Keratinocyte (primary cell): Measurements from ENCODE around the gene ATRNL1.

ENCODE experiments used
- EZH2 ChIP-seq: IDR thresholded peaks from one replicate; pipeline ENCODE4 v1.6.1; 2012; ENCODE audit warnings: inconsistent platforms, mild to moderate bottlenecking, low read length, moderate library complexity
- TF ChIP-seq, protein P1 (sequence below), 3 experiments: IDR thresholded peaks in 1 of 3; conservative IDR thresholded peaks in 1 of 3; optimal IDR thresholded peaks in 1 of 3; 2 replicates in 2 of 3; 3 replicates in 1 of 3; pipeline versions ENCODE3 to v1.5.1; 2011; ENCODE audit warnings: low read length in 3 of 3, mild to moderate bottlenecking in 3 of 3, moderate library complexity in 2 of 3, control low read depth in 1 of 3, inconsistent platforms in 1 of 3; ENCODE audit not compliant: insufficient read depth in 2 of 3; ENCODE audit errors: extremely low read depth in 1 of 3

DNA sequence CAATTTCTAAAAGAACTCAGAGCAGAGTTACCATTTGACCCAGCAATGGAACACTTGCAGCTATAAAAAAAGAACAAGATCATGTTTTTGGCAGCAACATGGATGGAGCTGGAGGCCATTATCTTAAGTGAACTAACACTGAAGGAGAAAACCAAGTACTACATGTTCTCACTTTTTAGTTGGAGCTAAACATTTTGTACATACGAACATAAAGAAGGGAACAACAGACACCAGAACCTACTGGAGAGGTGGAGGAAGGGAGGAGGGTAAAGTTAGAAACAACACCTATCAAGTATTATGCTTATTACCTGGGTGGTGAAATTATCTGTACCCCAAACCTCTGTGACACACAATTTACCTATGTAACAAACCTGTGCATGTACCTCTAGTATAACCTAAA is 329.5 kb downstream of the ATRNL1 start:
- TF ChIP-seq EZH2: no peak
- TF ChIP-seq, protein P1, sequence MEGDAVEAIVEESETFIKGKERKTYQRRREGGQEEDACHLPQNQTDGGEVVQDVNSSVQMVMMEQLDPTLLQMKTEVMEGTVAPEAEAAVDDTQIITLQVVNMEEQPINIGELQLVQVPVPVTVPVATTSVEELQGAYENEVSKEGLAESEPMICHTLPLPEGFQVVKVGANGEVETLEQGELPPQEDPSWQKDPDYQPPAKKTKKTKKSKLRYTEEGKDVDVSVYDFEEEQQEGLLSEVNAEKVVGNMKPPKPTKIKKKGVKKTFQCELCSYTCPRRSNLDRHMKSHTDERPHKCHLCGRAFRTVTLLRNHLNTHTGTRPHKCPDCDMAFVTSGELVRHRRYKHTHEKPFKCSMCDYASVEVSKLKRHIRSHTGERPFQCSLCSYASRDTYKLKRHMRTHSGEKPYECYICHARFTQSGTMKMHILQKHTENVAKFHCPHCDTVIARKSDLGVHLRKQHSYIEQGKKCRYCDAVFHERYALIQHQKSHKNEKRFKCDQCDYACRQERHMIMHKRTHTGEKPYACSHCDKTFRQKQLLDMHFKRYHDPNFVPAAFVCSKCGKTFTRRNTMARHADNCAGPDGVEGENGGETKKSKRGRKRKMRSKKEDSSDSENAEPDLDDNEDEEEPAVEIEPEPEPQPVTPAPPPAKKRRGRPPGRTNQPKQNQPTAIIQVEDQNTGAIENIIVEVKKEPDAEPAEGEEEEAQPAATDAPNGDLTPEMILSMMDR (optimal IDR thresholded peaks at IDR 0.05 in 1 of 3, IDR thresholded peaks at IDR 0.05 in 1 of 3, conservative IDR thresholded peaks at IDR 0.05 in 1 of 3; ENCODE audit: extremely low read depth in 1 of 3, insufficient read depth in 2 of 3, low read length in 3 of 3): no peak
